B cell (primary cell): ENCODE data around the gene WDR48. TPM values are rescaled to one million over a fixed set of nuclear protein-coding genes. Genes with fewer than 3 reads are reported as not detected.

Experiments used
- ATAC-seq: fragments of 200-7000 bp; cut with Tn5 transposase; one replicate; pipeline ENCODE4 v1.10.0; 2021; ENCODE audit warnings: low read depth, mild to moderate bottlenecking, moderate number of reproducible peaks, moderate library complexity
- CTCF ChIA-PET: fragments of 350-600 bp; sonication (Branson Sonifier 250); formaldehyde crosslinking; loops from one replicate; lab custom pipeline; 2021; ENCODE audit warnings: antibody characterized with exemption, inconsistent platforms; lab: Charles Lee
- POLR2A ChIA-PET: fragments of 350-600 bp; sonication (Branson Sonifier 250); formaldehyde crosslinking; loops from one replicate; lab custom pipeline; 2021; ENCODE audit warnings: antibody characterized with exemption; lab: Charles Lee
- DNase-seq: peaks from one replicate; pipeline ENCODE4 v3.0.0; 2013
- H2AFZ ChIP-seq: 2 replicates; pipeline ENCODE4 v1.6.1; 2012; ENCODE audit warnings: mild to moderate bottlenecking, low read depth, low read length; ENCODE audit not compliant: insufficient read depth, poor library complexity, severe bottlenecking
- H3K27ac ChIP-seq, 2 donors: 1 replicate in 1 of 2; 2 replicates in 1 of 2; pipeline ENCODE4 v1.5.1; 2012 to 2013; ENCODE audit warnings: low read length in 2 of 2, mild to moderate bottlenecking in 2 of 2, moderate library complexity in 1 of 2
- H3K27me3 ChIP-seq, 4 experiments: fragments of 200-600 bp in 1 of 4; sonication (generic) in 1 of 4; replicated peaks in 1 of 4; 1 replicate in 2 of 4; 2 replicates in 2 of 4; pipeline versions ENCODE4 v1.6.1 to v1.7.0; 2013 to 2016; ENCODE audit warnings: low read length in 3 of 4, mild to moderate bottlenecking in 2 of 4, mixed read lengths in 1 of 4, moderate library complexity in 1 of 4; ENCODE audit not compliant: insufficient read depth in 4 of 4, control insufficient read depth in 3 of 4; ENCODE audit errors: control extremely low read depth in 1 of 4
- H3K36me3 ChIP-seq, 2 experiments: replicated peaks in 1 of 2; 1 replicate in 1 of 2; 2 replicates in 1 of 2; pipeline versions ENCODE4 v1.6.1 to v1.7.1; 2013; ENCODE audit warnings: low read length in 1 of 2; ENCODE audit not compliant: insufficient read depth in 2 of 2, control insufficient read depth in 1 of 2; ENCODE audit errors: control extremely low read depth in 1 of 2, extremely low read depth in 1 of 2
- H3K4me1 ChIP-seq, 2 donors: fragments of 200-600 bp in 1 of 2; sonication (generic) in 1 of 2; 1 replicate in 1 of 2; 2 replicates in 1 of 2; pipeline versions ENCODE4 v1.5.1 to v1.6.1; 2013 to 2017; ENCODE audit warnings: low read length in 2 of 2; ENCODE audit not compliant: control insufficient read depth in 2 of 2, insufficient read depth in 2 of 2
- H3K4me2 ChIP-seq: replicated peaks from 2 replicates; pipeline ENCODE3; 2012; ENCODE audit warnings: mild to moderate bottlenecking, low read depth, low read length; ENCODE audit not compliant: poor library complexity, severe bottlenecking
- H3K4me3 ChIP-seq, 5 experiments: fragments of 200-600 bp in 1 of 5; sonication (generic) in 1 of 5; 1 replicate in 3 of 5; 2 replicates in 2 of 5; pipeline versions ENCODE4 v1.5.1 to v1.7.0; 2011 to 2016; ENCODE audit warnings: low read length in 4 of 5, mild to moderate bottlenecking in 4 of 5, low read depth in 2 of 5, control low read depth in 1 of 5, moderate library complexity in 1 of 5; ENCODE audit not compliant: insufficient read depth in 1 of 5; ENCODE audit errors: control extremely low read depth in 1 of 5, extremely low read depth in 1 of 5
- H3K79me2 ChIP-seq: fragments of 200-600 bp; sonication (generic); one replicate; pipeline ENCODE4 v1.6.0; 2016; ENCODE audit warnings: low read length; ENCODE audit not compliant: control insufficient read depth, insufficient read depth
- H3K9ac ChIP-seq: fragments of 200-600 bp; sonication (generic); 2 replicates; pipeline ENCODE4 v1.6.1; 2017; ENCODE audit warnings: mild to moderate bottlenecking, low read length, moderate library complexity
- H3K9me3 ChIP-seq, 3 donors: one replicate each; pipeline versions ENCODE4 v1.6.1 to v1.7.1; 2013; ENCODE audit warnings: low read length in 2 of 3; ENCODE audit not compliant: control insufficient read depth in 2 of 3, insufficient read depth in 1 of 3; ENCODE audit errors: control extremely low read depth in 1 of 3
- H4K20me1 ChIP-seq: 2 replicates; pipeline ENCODE4 v1.6.0; 2012; ENCODE audit warnings: mild to moderate bottlenecking, low read length; ENCODE audit not compliant: insufficient read depth, control insufficient read depth, poor library complexity, severe bottlenecking
- H3K27ac Mint-ChIP-seq: one replicate; pipeline ENCODE4 v1.8.0; 2021; ENCODE audit warnings: mixed read lengths
- H3K27me3 Mint-ChIP-seq: one replicate; pipeline ENCODE4 v1.8.0; 2021; ENCODE audit warnings: mixed read lengths
- H3K4me1 Mint-ChIP-seq: one replicate; pipeline ENCODE4 v1.8.0; 2021; ENCODE audit warnings: mixed read lengths
- H3K4me3 Mint-ChIP-seq: one replicate; pipeline ENCODE4 v1.8.0; 2021; ENCODE audit warnings: mixed read lengths
- H3K9me3 Mint-ChIP-seq: one replicate; pipeline ENCODE4 v1.8.0; 2022; ENCODE audit warnings: mixed read lengths; ENCODE audit not compliant: insufficient read depth
- CTCF ChIP-seq: fragments of 200-600 bp; IDR thresholded peaks from one replicate; pipeline ENCODE4 v1.8.0; 2022; ENCODE audit warnings: antibody characterized with exemption, mild to moderate bottlenecking
- EZH2 ChIP-seq: IDR thresholded peaks from 2 replicates; pipeline ENCODE4 v1.6.1; 2012; ENCODE audit warnings: borderline replicate concordance, low read depth, mild to moderate bottlenecking, moderate library complexity, low read length; ENCODE audit not compliant: insufficient read depth, poor library complexity, severe bottlenecking
- WGBS: methylation state at CpG from one replicate; pipeline ENCODE4 v1.1.5; 2013; ENCODE audit warnings: missing lambda C conversion rate; ENCODE audit not compliant: insufficient coverage; 5-methylcytosine and 5-hydroxymethylcytosine counted together
- intact Hi-C: fragments of 100-400 bp; cut with micrococcal nuclease; formaldehyde crosslinking; loops from one replicate; pipeline ENCODE4 v1.10.0; 2022
- polyA plus RNA-seq: library from polyadenylated mRNA; depleted of rRNA; stranded (reverse); fragments of >200 nt; gene quantifications from 2 replicates; pipeline ENCODE4 v1.2.3, GENCODE V29; 2012
- total RNA-seq, 2 donors: library from RNA; stranded (reverse); fragments of 120-200 nt in 1 of 2; gene quantifications; 1 replicate in 1 of 2; 2 replicates in 1 of 2; pipeline versions ENCODE4 v1.2.3 to v1.2.4, GENCODE V29; 2013 to 2022

Gene WDR48
- total and polyA plus RNA-seq, 2 donors (not counting 1 experiment from before 2014, with no cell fraction given) = 20.8 to 68.6 TPM

- H3K4me1 Mint-ChIP-seq = peaks cover 39% of the 10 kb centered on the region
- H3K4me3 Mint-ChIP-seq = no peak overlapping the region
- intact Hi-C loops = no loop called here
- H3K4me1 ChIP-seq = peaks cover 25 to 30% of the 10 kb centered on the region in 2 donors
- no peak for TF ChIP-seq CTCF
- no peak for TF ChIP-seq EZH2
- H3K4me3 ChIP-seq = no peak overlapping the region
- WGBS = 97% methylated on average over 7 of the region's 7 CpGs
- no peaks in the 10 kb centered on the region for H3K9me3 Mint-ChIP-seq
- no peaks in the 10 kb centered on the region for H3K27me3 Mint-ChIP-seq
- H3K4me2 ChIP-seq = no peak overlapping the region
- H3K9ac ChIP-seq = no peak overlapping the region
- CTCF ChIA-PET = interaction anchor here (0.6 to 5.8 kb wide), 6 partner anchors 20 to 162 kb away, joined by 3 to 49 read pairs (median 15); no protein-coding TSS in a partner anchor
- no peak overlapping the region for H2AFZ ChIP-seq
- H3K79me2 ChIP-seq = no peaks in the 10 kb centered on the region
- H3K27ac Mint-ChIP-seq = no peak overlapping the region
- peaks cover 0 to 47% of the 10 kb centered on the region in 2 experiments for H3K36me3 ChIP-seq
- no peaks in the 10 kb centered on the region for H3K9me3 ChIP-seq
- POLR2A ChIA-PET = no interaction called here
- DNase-seq = no peak
- no peaks in the 10 kb centered on the region for H3K27me3 ChIP-seq
- no peak overlapping the region for H3K27ac ChIP-seq
- H4K20me1 ChIP-seq = no peaks in the 10 kb centered on the region
- no peak for ATAC-seq
Measured at GRCh38 chr3:39128951-39129350, 77.1 kb downstream of the WDR48 start.

GRCh38 chr3:39130026-39130425 is 78.2 kb downstream of the WDR48 start:
- WGBS = 100% methylated on average over 5 of the region's 6 CpGs
- CTCF ChIA-PET = interaction anchor here (0.8 to 1.3 kb wide), 2 partner anchors 60 to 162 kb away, joined by 3 to 4 read pairs; no protein-coding TSS in a partner anchor
- H3K27me3 ChIP-seq = no peaks in the 10 kb centered on the region

More at GRCh38 chr3:39130026-39130425, 78.2 kb downstream of the WDR48 start:
- peaks cover 0 to 52% of the 10 kb centered on the region in 2 experiments for H3K36me3 ChIP-seq
- Mint-ChIP-seq H3K27me3 (no peaks in the 10 kb centered on the region), H3K4me1 (peaks cover 34% of the 10 kb centered on the region), H3K27ac (no peak overlapping the region), H3K9me3 (no peaks in the 10 kb centered on the region), H3K4me3 (no peak overlapping the region)
- intact Hi-C loops = no loop called here
- no peaks in the 10 kb centered on the region for H4K20me1 ChIP-seq
- no peak for DNase-seq
- no peak for ATAC-seq
- H3K9ac ChIP-seq = no peak overlapping the region
- TF ChIP-seq CTCF (no peak), EZH2 (no peak)
- H3K4me2 ChIP-seq = no peak overlapping the region
- no peak overlapping the region for H2AFZ ChIP-seq
- no peaks in the 10 kb centered on the region for H3K79me2 ChIP-seq
- no peaks in the 10 kb centered on the region for H3K9me3 ChIP-seq
- no peak overlapping the region for H3K4me3 ChIP-seq
- POLR2A ChIA-PET = no interaction called here
- H3K27ac ChIP-seq = no peak overlapping the region
- H3K4me1 ChIP-seq = peaks cover 25 to 30% of the 10 kb centered on the region in 2 donors
